GM23338 (cell line): ENCODE measurements around the gene MAGEA4. TPM values are rescaled to one million over a fixed set of nuclear protein-coding genes. Genes with fewer than 3 reads are reported as not detected.

ENCODE experiments used
- microRNA counts: library from miRNA; unstranded; fragments of <30 nt; microRNA quantifications from one replicate; lab custom pipeline; 2017
- microRNA-seq: library from miRNA; unstranded; fragments of <30 nt; microRNA quantifications from one replicate; pipeline ENCODE4, GENCODE V29; 2017
- polyA plus RNA-seq: library from polyadenylated mRNA; unstranded; fragments of >200 nt; fragmentation: Nextera tagmentation; extraction: Ambion mirVana; gene quantifications from 2 replicates; pipeline ENCODE4 v1.2.1, GENCODE V29; 2016
- total RNA-seq: library from RNA; depleted of rRNA; stranded (reverse); fragments of >200 nt; shearing (Covaris generic); gene quantifications from 2 replicates; pipeline ENCODE4 v1.2.3, GENCODE V29; 2014; rRNA removed

The MAGEA4 gene
- total and polyA plus RNA-seq, 2 experiments from 2014 or later: 0.73 to 2.8 TPM

MicroRNAs within 50 kb of the gene (microRNA counts, 767-probe panel; counts per million panel counts)
- microRNA hsa-miR-224-5p (lab: Ali Mortazavi, UCI): not detected
- not detected for microRNA hsa-miR-452-5p (lab: Ali Mortazavi, UCI)

Small RNA genes within 50 kb of the gene (microRNA-seq; reads per million reads assigned to microRNA genes)
- gene MIR224 (44.5 reads per million, percentile 55 among the genes with 10 or more reads in this experiment), gene MIR452 (23.9 reads per million, percentile 45 among the genes with 10 or more reads in this experiment)

Other genes starting within 250 kb of the MAGEA4 start
- gene PRRG3, start 217.4 kb upstream of the MAGEA4 start, total RNA-seq: 1.6 and 10.6 TPM in 2 replicates
- 3.7 and 5.0 TPM in 2 replicates for gene PRRG3, start 217.4 kb upstream of the MAGEA4 start, polyA plus RNA-seq
- gene FATE1, start 196.9 kb upstream of the MAGEA4 start, total RNA-seq: 0.31 and 0.35 TPM in 2 replicates
- not detected in 2 replicates for gene FATE1, start 196.9 kb upstream of the MAGEA4 start, polyA plus RNA-seq
- not detected in 2 replicates for gene CNGA2, start 178.1 kb upstream of the MAGEA4 start, total RNA-seq
- not detected in 2 replicates for gene CNGA2, start 178.1 kb upstream of the MAGEA4 start, polyA plus RNA-seq
- 4.2 and 8.3 TPM in 2 replicates for gene GABRE, start 61.8 kb downstream of the MAGEA4 start, total RNA-seq
- gene GABRE, start 61.8 kb downstream of the MAGEA4 start, polyA plus RNA-seq: 4.9 and 6.0 TPM in 2 replicates
- not detected in 2 replicates for gene MAGEA10, start 225.7 kb downstream of the MAGEA4 start, total RNA-seq
- gene MAGEA10, start 225.7 kb downstream of the MAGEA4 start, polyA plus RNA-seq: not detected in 2 replicates